Neural cell (in vitro differentiated cells): ENCODE measurements around the gene PLEKHG3. TPM values are rescaled to one million over a fixed set of nuclear protein-coding genes. Genes with fewer than 3 reads are reported as not detected.

Experiments
- H2AFZ ChIP-seq: fragments of 200-600, 300-800 bp; sonication (generic), shearing (Covaris generic); 2 replicates; pipeline ENCODE4 v1.6.0; 2014; ENCODE audit warnings: low read depth, mild to moderate bottlenecking, antibody characterized with exemption, low read length, moderate library complexity
- H3F3A ChIP-seq: fragments of 200-600 bp; shearing (Covaris generic); 2 replicates; pipeline ENCODE4 v1.6.1; 2016; ENCODE audit warnings: mild to moderate bottlenecking, moderate library complexity, mixed read lengths, antibody characterized with exemption, low read length; ENCODE audit not compliant: insufficient read depth, poor library complexity, severe bottlenecking
- H3K27ac ChIP-seq: fragments of 200-600, 300-800 bp; sonication (generic), shearing (Covaris generic); 2 replicates; pipeline ENCODE4 v1.5.1; 2014; ENCODE audit warnings: mild to moderate bottlenecking, low read length, moderate library complexity
- H3K27me3 ChIP-seq: fragments of 300-800, 200-600 bp; sonication (generic), shearing (Covaris generic); 2 replicates; pipeline ENCODE4 v1.6.0; 2014; ENCODE audit warnings: mild to moderate bottlenecking, low read depth, low read length, moderate library complexity; ENCODE audit not compliant: insufficient read depth
- H3K36me3 ChIP-seq: fragments of 300-800, 200-600 bp; sonication (generic), shearing (Covaris generic); 2 replicates; pipeline ENCODE4 v1.5.1; 2014; ENCODE audit warnings: mild to moderate bottlenecking, antibody characterized with exemption, low read length, moderate library complexity; ENCODE audit not compliant: insufficient read depth
- H3K4me2 ChIP-seq: fragments of 300-800, 200-600 bp; sonication (generic), shearing (Covaris generic); 2 replicates; pipeline ENCODE4 v1.6.0; 2014; ENCODE audit warnings: mild to moderate bottlenecking, low read length
- H3K4me3 ChIP-seq: fragments of 300-800, 200-600 bp; sonication (generic), shearing (Covaris generic); 2 replicates; pipeline ENCODE4 v1.5.1; 2014; ENCODE audit warnings: mild to moderate bottlenecking, low read length, moderate library complexity
- H3K79me2 ChIP-seq: fragments of 200-600 bp; shearing (Covaris generic); replicated peaks from 2 replicates; pipeline ENCODE4 v1.6.0; 2014; ENCODE audit warnings: mild to moderate bottlenecking, low read length, moderate library complexity; ENCODE audit not compliant: insufficient read depth
- H3K9ac ChIP-seq: fragments of 300-800, 200-600 bp; sonication (generic), shearing (Covaris generic); 2 replicates; pipeline ENCODE4 v1.6.1; 2016; ENCODE audit warnings: mild to moderate bottlenecking, low read length, mixed read lengths
- H3K9me2 ChIP-seq: fragments of 200-600 bp; shearing (Covaris generic); 2 replicates; pipeline ENCODE4 v1.6.1; 2016; ENCODE audit warnings: mild to moderate bottlenecking, low read length, mixed read lengths; ENCODE audit not compliant: insufficient read depth
- H3K9me3 ChIP-seq: fragments of 200-600, 300-800 bp; sonication (generic), shearing (Covaris generic); 2 replicates; pipeline ENCODE4 v1.6.1; 2016; ENCODE audit warnings: mild to moderate bottlenecking, mixed run types, low read length, moderate library complexity, mixed read lengths
- H4K20me1 ChIP-seq: fragments of 200-600 bp; shearing (Covaris generic); 2 replicates; pipeline ENCODE4 v1.6.1; 2016; ENCODE audit warnings: mild to moderate bottlenecking, mixed run types; ENCODE audit not compliant: insufficient read depth
- EP300 ChIP-seq: fragments of 450-650 bp; conservative IDR thresholded peaks from 2 replicates; pipeline ENCODE4 v1.6.1; 2014; ENCODE audit warnings: antibody characterized with exemption, mild to moderate bottlenecking, moderate library complexity; ENCODE audit not compliant: poor library complexity, severe bottlenecking
- EZH2 ChIP-seq: fragments of 200-600, 300-800 bp; shearing (Covaris generic), sonication (generic); IDR thresholded peaks from 2 replicates; pipeline ENCODE4 v1.6.1; 2014; ENCODE audit warnings: antibody characterized with exemption, low read length, borderline replicate concordance, mild to moderate bottlenecking; ENCODE audit not compliant: insufficient read depth, poor library complexity, severe bottlenecking
- MXI1 ChIP-seq: fragments of 450-650 bp; conservative IDR thresholded peaks from 2 replicates; pipeline ENCODE4 v1.6.1; 2014; ENCODE audit warnings: antibody characterized with exemption, mild to moderate bottlenecking; ENCODE audit not compliant: poor library complexity, severe bottlenecking
- POLR2AphosphoS5 ChIP-seq: IDR thresholded peaks from 2 replicates; pipeline ENCODE4 v1.6.1; 2012
- RAD21 ChIP-seq: fragments of 450-650 bp; conservative IDR thresholded peaks from 2 replicates; pipeline ENCODE4 v1.6.1; 2014; ENCODE audit warnings: antibody characterized with exemption, mild to moderate bottlenecking, moderate library complexity
- SMC3 ChIP-seq: fragments of 450-650 bp; conservative IDR thresholded peaks from 2 replicates; pipeline ENCODE4 v1.6.1; 2014; ENCODE audit warnings: antibody characterized with exemption, mild to moderate bottlenecking, moderate library complexity; ENCODE audit not compliant: poor library complexity
- TAF1 ChIP-seq: IDR thresholded peaks from 2 replicates; pipeline ENCODE4 v1.6.1; 2012; ENCODE audit warnings: low read depth
- polyA plus RNA-seq: library from polyadenylated mRNA; depleted of rRNA; stranded (reverse); fragments of >200 nt; gene quantifications from 2 replicates; pipeline ENCODE4 v1.2.3, GENCODE V29; 2014
- TF ChIP-seq, protein P1 (sequence below): fragments of 450-650 bp; IDR thresholded peaks from 2 replicates; pipeline ENCODE4 v1.5.1; 2014; ENCODE audit warnings: antibody characterized with exemption, mild to moderate bottlenecking, moderate library complexity; ENCODE audit not compliant: poor library complexity, severe bottlenecking
- TF ChIP-seq, protein P2 (sequence below): IDR thresholded peaks from 2 replicates; pipeline ENCODE4 v1.6.1; 2012; ENCODE audit warnings: borderline replicate concordance

Gene PLEKHG3
- polyA plus RNA-seq, 1 donor from 2014 or later = 15.8 TPM

GRCh38 chr14:64671591-64671990 is 32.6 kb upstream of the PLEKHG3 start:
- Histone ChIP-seq H3K4me2 (no peak overlapping the region), H3K27me3 (no peaks in the 10 kb centered on the region), H2AFZ (no peak overlapping the region), H3K79me2 (no peaks in the 10 kb centered on the region), H3F3A (no peaks in the 10 kb centered on the region), H3K4me3 (no peak overlapping the region), H3K9ac (no peak overlapping the region), H3K27ac (no peak overlapping the region), H4K20me1 (no peaks in the 10 kb centered on the region), H3K36me3 (no peaks in the 10 kb centered on the region), H3K9me3 (no peaks in the 10 kb centered on the region), H3K9me2 (no peaks in the 10 kb centered on the region)
- TF ChIP-seq, protein P1, sequence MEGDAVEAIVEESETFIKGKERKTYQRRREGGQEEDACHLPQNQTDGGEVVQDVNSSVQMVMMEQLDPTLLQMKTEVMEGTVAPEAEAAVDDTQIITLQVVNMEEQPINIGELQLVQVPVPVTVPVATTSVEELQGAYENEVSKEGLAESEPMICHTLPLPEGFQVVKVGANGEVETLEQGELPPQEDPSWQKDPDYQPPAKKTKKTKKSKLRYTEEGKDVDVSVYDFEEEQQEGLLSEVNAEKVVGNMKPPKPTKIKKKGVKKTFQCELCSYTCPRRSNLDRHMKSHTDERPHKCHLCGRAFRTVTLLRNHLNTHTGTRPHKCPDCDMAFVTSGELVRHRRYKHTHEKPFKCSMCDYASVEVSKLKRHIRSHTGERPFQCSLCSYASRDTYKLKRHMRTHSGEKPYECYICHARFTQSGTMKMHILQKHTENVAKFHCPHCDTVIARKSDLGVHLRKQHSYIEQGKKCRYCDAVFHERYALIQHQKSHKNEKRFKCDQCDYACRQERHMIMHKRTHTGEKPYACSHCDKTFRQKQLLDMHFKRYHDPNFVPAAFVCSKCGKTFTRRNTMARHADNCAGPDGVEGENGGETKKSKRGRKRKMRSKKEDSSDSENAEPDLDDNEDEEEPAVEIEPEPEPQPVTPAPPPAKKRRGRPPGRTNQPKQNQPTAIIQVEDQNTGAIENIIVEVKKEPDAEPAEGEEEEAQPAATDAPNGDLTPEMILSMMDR = peak; percentile 76
- TF ChIP-seq TAF1 (no peak), RAD21 (peak; percentile 80), EZH2 (no peak), EP300 (no peak), SMC3 (peak; percentile 78), POLR2AphosphoS5 (no peak), MXI1 (no peak)
- TF ChIP-seq, protein P2, sequence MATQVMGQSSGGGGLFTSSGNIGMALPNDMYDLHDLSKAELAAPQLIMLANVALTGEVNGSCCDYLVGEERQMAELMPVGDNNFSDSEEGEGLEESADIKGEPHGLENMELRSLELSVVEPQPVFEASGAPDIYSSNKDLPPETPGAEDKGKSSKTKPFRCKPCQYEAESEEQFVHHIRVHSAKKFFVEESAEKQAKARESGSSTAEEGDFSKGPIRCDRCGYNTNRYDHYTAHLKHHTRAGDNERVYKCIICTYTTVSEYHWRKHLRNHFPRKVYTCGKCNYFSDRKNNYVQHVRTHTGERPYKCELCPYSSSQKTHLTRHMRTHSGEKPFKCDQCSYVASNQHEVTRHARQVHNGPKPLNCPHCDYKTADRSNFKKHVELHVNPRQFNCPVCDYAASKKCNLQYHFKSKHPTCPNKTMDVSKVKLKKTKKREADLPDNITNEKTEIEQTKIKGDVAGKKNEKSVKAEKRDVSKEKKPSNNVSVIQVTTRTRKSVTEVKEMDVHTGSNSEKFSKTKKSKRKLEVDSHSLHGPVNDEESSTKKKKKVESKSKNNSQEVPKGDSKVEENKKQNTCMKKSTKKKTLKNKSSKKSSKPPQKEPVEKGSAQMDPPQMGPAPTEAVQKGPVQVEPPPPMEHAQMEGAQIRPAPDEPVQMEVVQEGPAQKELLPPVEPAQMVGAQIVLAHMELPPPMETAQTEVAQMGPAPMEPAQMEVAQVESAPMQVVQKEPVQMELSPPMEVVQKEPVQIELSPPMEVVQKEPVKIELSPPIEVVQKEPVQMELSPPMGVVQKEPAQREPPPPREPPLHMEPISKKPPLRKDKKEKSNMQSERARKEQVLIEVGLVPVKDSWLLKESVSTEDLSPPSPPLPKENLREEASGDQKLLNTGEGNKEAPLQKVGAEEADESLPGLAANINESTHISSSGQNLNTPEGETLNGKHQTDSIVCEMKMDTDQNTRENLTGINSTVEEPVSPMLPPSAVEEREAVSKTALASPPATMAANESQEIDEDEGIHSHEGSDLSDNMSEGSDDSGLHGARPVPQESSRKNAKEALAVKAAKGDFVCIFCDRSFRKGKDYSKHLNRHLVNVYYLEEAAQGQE = no peak

DNA sequence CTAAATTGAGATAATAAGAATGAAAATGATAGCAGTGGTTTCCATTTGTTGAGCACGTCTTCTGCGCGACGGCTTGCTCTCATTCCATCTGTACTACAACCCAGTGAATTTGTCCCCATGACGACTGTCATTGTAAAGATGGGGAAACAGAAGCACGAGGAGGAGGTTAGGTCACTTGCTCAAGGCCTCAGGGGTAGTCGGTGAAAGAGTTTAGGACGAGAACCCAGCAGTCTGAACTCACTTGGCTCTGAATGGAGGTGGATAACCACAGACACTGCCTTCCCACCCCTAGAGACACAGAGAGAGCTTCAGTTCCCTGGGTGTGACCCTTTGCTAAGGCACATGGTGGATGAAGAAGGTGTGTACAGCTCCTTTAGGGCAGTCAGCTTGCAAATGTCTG is 30.9 kb upstream of the PLEKHG3 start:
- Histone ChIP-seq H3K9me2 (no peaks in the 10 kb centered on the region), H3K9ac (no peak overlapping the region), H3K27me3 (no peaks in the 10 kb centered on the region), H3K9me3 (no peaks in the 10 kb centered on the region), H2AFZ (no peak overlapping the region), H4K20me1 (no peaks in the 10 kb centered on the region), H3K4me2 (no peak overlapping the region), H3K4me3 (no peak overlapping the region), H3K79me2 (no peaks in the 10 kb centered on the region), H3K36me3 (no peaks in the 10 kb centered on the region), H3F3A (no peaks in the 10 kb centered on the region), H3K27ac (no peak overlapping the region)
- TF ChIP-seq RAD21 = no peak
- TF ChIP-seq, protein P2 = no peak
- TF ChIP-seq EP300 = no peak
- TF ChIP-seq, protein P1 = no peak
- no peak for TF ChIP-seq EZH2
- no peak for TF ChIP-seq TAF1
- no peak for TF ChIP-seq POLR2AphosphoS5
